PC-9 (cell line): ENCODE results near the gene SHC2.

Experiments used
- EZH2 ChIP-seq: fragments of 200-600 bp; sonication (generic); IDR thresholded peaks from 2 replicates; pipeline ENCODE4 v1.8.0; 2017; ENCODE audit warnings: antibody characterized with exemption, low read depth
- TF ChIP-seq, protein P1 (sequence below): fragments of 200-600 bp; sonication (generic); conservative IDR thresholded peaks from 2 replicates; pipeline ENCODE4 v1.6.1; 2017; ENCODE audit warnings: mixed run types, antibody characterized with exemption, mild to moderate bottlenecking, moderate library complexity

DNA sequence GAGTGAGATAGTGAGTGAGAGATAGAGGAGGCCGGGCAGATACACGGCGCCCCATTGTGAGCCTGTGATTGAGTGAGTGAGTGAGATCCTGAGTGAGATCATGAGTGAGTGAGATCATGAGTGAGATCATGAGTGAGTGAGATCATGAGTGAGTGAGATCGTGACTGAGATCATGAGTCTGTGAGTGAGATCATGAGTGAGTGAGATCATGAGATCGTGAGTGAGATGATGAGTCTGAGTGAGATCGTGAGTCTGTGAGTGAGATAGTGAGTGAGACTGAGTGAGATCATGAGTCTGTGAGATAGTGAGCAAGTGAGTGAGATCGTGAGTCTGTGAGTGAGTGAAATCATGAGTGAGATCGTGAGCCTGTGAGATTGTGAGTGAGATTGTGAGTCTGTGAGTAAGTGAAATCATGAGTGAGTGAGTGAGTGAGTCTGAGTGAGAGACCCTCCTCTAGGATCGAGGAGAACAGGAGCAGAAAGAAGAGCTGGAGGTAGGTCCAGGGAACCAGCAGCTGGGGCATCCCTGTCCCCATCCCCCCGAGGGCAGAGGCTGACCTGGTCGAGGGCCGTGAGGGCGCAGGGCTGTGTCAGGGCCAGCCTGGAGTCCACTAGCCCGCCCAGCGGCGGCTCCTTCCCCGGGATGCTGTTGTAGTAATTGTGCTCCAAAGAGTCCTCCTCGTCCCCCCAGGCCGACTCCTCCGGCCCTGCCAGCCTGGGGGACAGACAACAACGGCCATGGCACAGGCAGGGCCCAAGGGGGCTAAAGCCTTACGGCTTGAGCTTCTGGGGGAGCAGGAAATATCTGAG, 26.5 kb downstream of the SHC2 start:
- no peak for TF ChIP-seq EZH2
- TF ChIP-seq, protein P1, sequence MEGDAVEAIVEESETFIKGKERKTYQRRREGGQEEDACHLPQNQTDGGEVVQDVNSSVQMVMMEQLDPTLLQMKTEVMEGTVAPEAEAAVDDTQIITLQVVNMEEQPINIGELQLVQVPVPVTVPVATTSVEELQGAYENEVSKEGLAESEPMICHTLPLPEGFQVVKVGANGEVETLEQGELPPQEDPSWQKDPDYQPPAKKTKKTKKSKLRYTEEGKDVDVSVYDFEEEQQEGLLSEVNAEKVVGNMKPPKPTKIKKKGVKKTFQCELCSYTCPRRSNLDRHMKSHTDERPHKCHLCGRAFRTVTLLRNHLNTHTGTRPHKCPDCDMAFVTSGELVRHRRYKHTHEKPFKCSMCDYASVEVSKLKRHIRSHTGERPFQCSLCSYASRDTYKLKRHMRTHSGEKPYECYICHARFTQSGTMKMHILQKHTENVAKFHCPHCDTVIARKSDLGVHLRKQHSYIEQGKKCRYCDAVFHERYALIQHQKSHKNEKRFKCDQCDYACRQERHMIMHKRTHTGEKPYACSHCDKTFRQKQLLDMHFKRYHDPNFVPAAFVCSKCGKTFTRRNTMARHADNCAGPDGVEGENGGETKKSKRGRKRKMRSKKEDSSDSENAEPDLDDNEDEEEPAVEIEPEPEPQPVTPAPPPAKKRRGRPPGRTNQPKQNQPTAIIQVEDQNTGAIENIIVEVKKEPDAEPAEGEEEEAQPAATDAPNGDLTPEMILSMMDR, result no peak
